ENCODE data around the gene SDK1. TPM values are rescaled to one million over a fixed set of nuclear protein-coding genes. Genes with fewer than 3 reads are reported as not detected.

SDK1 gene
- total RNA-seq, 2 experiments from 2014 or later: 0.19 to 0.36 TPM

DNA sequence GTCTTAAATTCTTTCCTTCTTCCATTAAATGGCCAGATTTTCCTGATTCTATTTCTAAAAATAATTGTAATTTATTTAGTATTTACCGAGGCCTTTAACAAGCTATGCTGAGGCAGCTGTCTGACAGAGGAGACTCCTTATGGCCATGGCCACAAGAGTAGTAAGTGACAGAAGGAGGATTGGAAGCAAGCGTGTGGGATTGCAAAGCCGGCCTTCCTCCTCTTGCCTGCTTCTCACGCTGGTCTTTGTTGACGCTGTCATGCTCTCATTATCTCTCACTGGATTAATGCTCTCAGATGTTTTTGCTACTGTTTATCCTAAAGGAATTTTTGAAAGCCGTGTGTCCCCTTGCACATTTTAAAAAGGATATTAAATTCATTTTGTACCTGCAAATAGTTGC, 546.3 kb downstream of the SDK1 start:
- H3K79me2 ChIP-seq (ENCODE audit: insufficient read depth, low read depth, low read length): no peaks in the 10 kb centered on the region
- POLR2A ChIA-PET: no interaction called here
- no peak overlapping the region for H3K27ac ChIP-seq (ENCODE audit: low read depth, low read length, poor library complexity, severe bottlenecking)
- no peak for DNase-seq (ENCODE audit: low spot score)
- no peaks in the 10 kb centered on the region for H3K9me2 ChIP-seq (ENCODE audit: insufficient read depth, low read length)
- no peak overlapping the region for H3K4me3 ChIP-seq (ENCODE audit: low read depth, low read length, poor library complexity, severe bottlenecking)
- no peaks in the 10 kb centered on the region for H3K36me3 ChIP-seq (ENCODE audit: insufficient read depth, low read length)
- H3K4me2 ChIP-seq (ENCODE audit: low read length): no peak overlapping the region
- no peaks in the 10 kb centered on the region for H3K4me1 ChIP-seq (ENCODE audit: insufficient read depth, low read length, poor library complexity, severe bottlenecking)
- no TSS peak for BruUV-seq (replicated peaks)
- CTCF ChIA-PET (ENCODE audit: unreplicated experiment): no interaction called here
- no peak overlapping the region for H2AFZ ChIP-seq (ENCODE audit: low read length)
- no peaks in the 10 kb centered on the region for H3K9me3 ChIP-seq (ENCODE audit: low read length)
- intact Hi-C loops (cut with micrococcal nuclease; ENCODE audit: unreplicated experiment): no loop called here
- H4K20me1 ChIP-seq (ENCODE audit: insufficient read depth, low read length): no peaks in the 10 kb centered on the region
- TF ChIP-seq CTCF (conservative IDR thresholded peaks at IDR 0.05; ENCODE audit: low read length) (no peak), EZH2phosphoT487 (IDR thresholded peaks at IDR 0.05; ENCODE audit: borderline replicate concordance, low read depth, low read length) (no peak)

DNA sequence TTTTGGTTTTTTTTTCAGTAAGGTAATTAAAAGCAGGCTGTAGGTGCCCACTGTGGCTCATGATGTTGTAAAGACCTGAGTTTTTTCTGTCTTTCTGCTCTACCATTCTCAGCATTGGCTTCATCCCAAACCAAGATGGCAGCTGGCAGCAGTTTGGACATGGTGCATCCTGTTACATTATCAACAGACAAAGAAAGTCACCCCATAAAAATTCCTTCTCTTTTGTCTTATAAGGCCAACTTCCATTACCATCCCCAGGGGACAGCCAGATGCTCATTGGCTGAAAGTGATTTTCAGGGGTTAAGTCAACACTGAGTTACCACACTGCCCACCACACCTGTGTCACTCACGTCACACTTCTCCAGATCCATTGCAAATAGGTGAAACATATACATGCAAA, 558.4 kb downstream of the SDK1 start:
- Histone ChIP-seq H4K20me1 (ENCODE audit: insufficient read depth, low read length) (no peaks in the 10 kb centered on the region), H3K4me3 (ENCODE audit: low read depth, low read length, poor library complexity, severe bottlenecking) (no peak overlapping the region), H2AFZ (ENCODE audit: low read length) (no peak overlapping the region), H3K9me3 (ENCODE audit: low read length) (no peaks in the 10 kb centered on the region), H3K36me3 (ENCODE audit: insufficient read depth, low read length) (no peaks in the 10 kb centered on the region), H3K4me1 (ENCODE audit: insufficient read depth, low read length, poor library complexity, severe bottlenecking) (no peaks in the 10 kb centered on the region), H3K9me2 (ENCODE audit: insufficient read depth, low read length) (no peaks in the 10 kb centered on the region), H3K79me2 (ENCODE audit: insufficient read depth, low read depth, low read length) (no peaks in the 10 kb centered on the region), H3K27ac (ENCODE audit: low read depth, low read length, poor library complexity, severe bottlenecking) (no peak overlapping the region), H3K4me2 (ENCODE audit: low read length) (no peak overlapping the region)
- TF ChIP-seq EZH2phosphoT487 (IDR thresholded peaks at IDR 0.05; ENCODE audit: borderline replicate concordance, low read depth, low read length): no peak
- intact Hi-C loops (cut with micrococcal nuclease; ENCODE audit: unreplicated experiment): no loop called here
- ChIA-PET POLR2A (no interaction called here), CTCF (ENCODE audit: unreplicated experiment) (no interaction called here)
- no peak for DNase-seq (ENCODE audit: low spot score)
- BruUV-seq (replicated peaks): no TSS peak

DNA sequence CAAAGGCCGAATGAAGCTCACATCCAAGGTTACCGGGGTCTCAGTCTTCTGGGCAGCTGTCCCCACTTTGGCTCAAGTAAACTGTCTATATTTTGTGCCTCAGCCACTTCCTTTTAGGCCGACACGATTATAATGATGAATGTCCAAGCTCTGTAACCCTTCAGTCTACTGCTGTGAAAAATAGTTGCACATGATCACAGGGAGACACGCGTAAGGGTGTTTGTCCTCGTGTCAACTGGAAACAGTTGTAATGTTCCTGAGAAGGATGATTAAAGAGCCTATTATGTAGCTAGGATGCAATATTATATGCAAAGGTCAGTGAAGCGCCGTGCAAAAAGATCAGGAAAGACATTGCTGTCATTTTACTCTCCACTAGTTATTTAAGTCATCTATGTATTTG, 559.9 kb downstream of the SDK1 start:
- Histone ChIP-seq H3K27ac (ENCODE audit: low read depth, low read length, poor library complexity, severe bottlenecking) (no peak overlapping the region), H3K4me1 (ENCODE audit: insufficient read depth, low read length, poor library complexity, severe bottlenecking) (no peaks in the 10 kb centered on the region), H3K9me3 (ENCODE audit: low read length) (no peaks in the 10 kb centered on the region), H3K4me3 (ENCODE audit: low read depth, low read length, poor library complexity, severe bottlenecking) (no peak overlapping the region), H4K20me1 (ENCODE audit: insufficient read depth, low read length) (no peaks in the 10 kb centered on the region), H3K79me2 (ENCODE audit: insufficient read depth, low read depth, low read length) (no peaks in the 10 kb centered on the region), H2AFZ (ENCODE audit: low read length) (no peak overlapping the region), H3K36me3 (ENCODE audit: insufficient read depth, low read length) (no peaks in the 10 kb centered on the region), H3K9me2 (ENCODE audit: insufficient read depth, low read length) (no peaks in the 10 kb centered on the region), H3K4me2 (ENCODE audit: low read length) (no peak overlapping the region)
- ChIA-PET POLR2A (no interaction called here), CTCF (ENCODE audit: unreplicated experiment) (no interaction called here)
- intact Hi-C loops (cut with micrococcal nuclease; ENCODE audit: unreplicated experiment): no loop called here
- no peak for TF ChIP-seq CTCF (conservative IDR thresholded peaks at IDR 0.05; ENCODE audit: low read length)
- TF ChIP-seq EZH2phosphoT487 (IDR thresholded peaks at IDR 0.05; ENCODE audit: borderline replicate concordance, low read depth, low read length): no peak
- no peak for DNase-seq (ENCODE audit: low spot score)
- no TSS peak for BruUV-seq (replicated peaks)

All from OCI-LY7 (cell line).